ENCODE data around the gene PIK3CD. TPM values are rescaled to one million over a fixed set of nuclear protein-coding genes. Genes with fewer than 3 reads are reported as not detected.

Gene PIK3CD
- total RNA-seq, 1 experiment from 2014 or later: 0.77 TPM

DNA sequence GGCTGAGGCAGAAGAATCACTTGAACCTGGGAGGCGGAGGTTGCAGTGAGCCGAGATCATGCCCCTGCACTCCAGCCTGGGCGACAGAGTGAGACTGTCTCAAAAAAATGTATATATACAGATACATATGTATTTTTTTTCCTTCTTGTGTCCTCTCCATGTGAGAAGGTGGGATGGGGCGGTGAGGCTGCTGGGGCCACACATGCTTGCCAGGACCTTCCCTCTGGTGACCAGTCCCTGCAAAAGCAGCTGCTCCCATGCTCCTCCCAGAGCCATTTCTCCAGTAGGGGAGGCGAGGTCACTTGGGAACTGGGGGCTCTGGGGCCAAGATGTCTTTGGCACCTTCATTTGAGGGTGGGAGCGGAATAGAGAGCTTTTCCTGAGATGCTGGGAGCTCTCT is 74.9 kb downstream of the PIK3CD start:
- Mint-ChIP-seq H3K36me3 (ENCODE audit: insufficient read depth, unreplicated experiment) (peaks cover 42% of the 10 kb centered on the region), H3K27ac (ENCODE audit: unreplicated experiment) (no peak overlapping the region), H3K4me3 (ENCODE audit: unreplicated experiment) (no peak overlapping the region), H3K9me3 (ENCODE audit: unreplicated experiment) (no peaks in the 10 kb centered on the region), H3K27me3 (ENCODE audit: insufficient read depth, unreplicated experiment) (no peaks in the 10 kb centered on the region), H3K4me1 (ENCODE audit: low read depth, unreplicated experiment) (no peaks in the 10 kb centered on the region)
- no peak for TF ChIP-seq CTCF (IDR thresholded peaks at IDR 0.05; ENCODE audit: insufficient read depth in 1 of 2, low read depth in 1 of 2, low read length in 1 of 2, severe bottlenecking in 1 of 2, unreplicated experiment in 1 of 2)
- no peak for DNase-seq
- Histone ChIP-seq H3K4me1 (no peaks in the 10 kb centered on the region), H3K36me3 (ENCODE audit: control insufficient read depth, insufficient read depth, low read length) (no peaks in the 10 kb centered on the region; the same call in 1 of the 2 replicates), H3K4me3 (ENCODE audit: low read depth, low read length) (no peak overlapping the region), H3K27me3 (replicated peaks; ENCODE audit: control insufficient read depth, insufficient read depth, low read length) (no peaks in the 10 kb centered on the region), H3K9me3 (peaks cover 6% of the 10 kb centered on the region)
- BruUV-seq (replicated peaks): no TSS peak
- intact Hi-C loops (cut with micrococcal nuclease; ENCODE audit: unreplicated experiment): loop anchor here (10.0 kb wide), 1 partner anchor 138 kb away; no protein-coding TSS in a partner anchor
- CTCF ChIA-PET: no interaction called here
- POLR2A ChIA-PET: no interaction called here

DNA sequence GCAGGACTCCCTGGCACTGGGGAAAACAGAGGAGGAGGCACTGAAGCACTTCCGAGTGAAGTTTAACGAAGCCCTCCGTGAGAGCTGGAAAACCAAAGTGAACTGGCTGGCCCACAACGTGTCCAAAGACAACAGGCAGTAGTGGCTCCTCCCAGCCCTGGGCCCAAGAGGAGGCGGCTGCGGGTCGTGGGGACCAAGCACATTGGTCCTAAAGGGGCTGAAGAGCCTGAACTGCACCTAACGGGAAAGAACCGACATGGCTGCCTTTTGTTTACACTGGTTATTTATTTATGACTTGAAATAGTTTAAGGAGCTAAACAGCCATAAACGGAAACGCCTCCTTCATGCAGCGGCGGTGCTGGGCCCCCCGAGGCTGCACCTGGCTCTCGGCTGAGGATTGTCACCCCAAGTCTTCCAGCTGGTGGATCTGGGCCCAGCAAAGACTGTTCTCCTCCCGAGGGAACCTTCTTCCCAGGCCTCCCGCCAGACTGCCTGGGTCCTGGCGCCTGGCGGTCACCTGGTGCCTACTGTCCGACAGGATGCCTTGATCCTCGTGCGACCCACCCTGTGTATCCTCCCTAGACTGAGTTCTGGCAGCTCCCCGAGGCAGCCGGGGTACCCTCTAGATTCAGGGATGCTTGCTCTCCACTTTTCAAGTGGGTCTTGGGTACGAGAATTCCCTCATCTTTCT is 75.5 kb downstream of the PIK3CD start:
- CTCF ChIA-PET: no interaction called here
- Histone ChIP-seq H3K4me1 (no peaks in the 10 kb centered on the region), H3K27me3 (replicated peaks; ENCODE audit: control insufficient read depth, insufficient read depth, low read length) (no peaks in the 10 kb centered on the region), H3K9me3 (peaks cover 6% of the 10 kb centered on the region), H3K4me3 (ENCODE audit: low read depth, low read length) (no peak overlapping the region), H3K36me3 (ENCODE audit: control insufficient read depth, insufficient read depth, low read length) (no peaks in the 10 kb centered on the region; the same call in 1 of the 2 replicates)
- POLR2A ChIA-PET: interaction anchor here (0.6 kb wide), 1 partner anchor 11 kb away, joined by 3 read pairs; no protein-coding TSS in a partner anchor
- Mint-ChIP-seq H3K9me3 (ENCODE audit: unreplicated experiment) (no peaks in the 10 kb centered on the region), H3K27ac (ENCODE audit: unreplicated experiment) (no peak overlapping the region), H3K36me3 (ENCODE audit: insufficient read depth, unreplicated experiment) (peaks cover 49% of the 10 kb centered on the region), H3K27me3 (ENCODE audit: insufficient read depth, unreplicated experiment) (no peaks in the 10 kb centered on the region), H3K4me1 (ENCODE audit: low read depth, unreplicated experiment) (no peaks in the 10 kb centered on the region), H3K4me3 (ENCODE audit: unreplicated experiment) (no peak overlapping the region)
- no peak for TF ChIP-seq CTCF (IDR thresholded peaks at IDR 0.05; ENCODE audit: insufficient read depth in 1 of 2, low read depth in 1 of 2, low read length in 1 of 2, severe bottlenecking in 1 of 2, unreplicated experiment in 1 of 2)
- BruUV-seq (replicated peaks): no TSS peak
- no peak for DNase-seq
- intact Hi-C loops (cut with micrococcal nuclease; ENCODE audit: unreplicated experiment): loop anchor here (10.0 kb wide), 1 partner anchor 138 kb away; no protein-coding TSS in a partner anchor

DNA sequence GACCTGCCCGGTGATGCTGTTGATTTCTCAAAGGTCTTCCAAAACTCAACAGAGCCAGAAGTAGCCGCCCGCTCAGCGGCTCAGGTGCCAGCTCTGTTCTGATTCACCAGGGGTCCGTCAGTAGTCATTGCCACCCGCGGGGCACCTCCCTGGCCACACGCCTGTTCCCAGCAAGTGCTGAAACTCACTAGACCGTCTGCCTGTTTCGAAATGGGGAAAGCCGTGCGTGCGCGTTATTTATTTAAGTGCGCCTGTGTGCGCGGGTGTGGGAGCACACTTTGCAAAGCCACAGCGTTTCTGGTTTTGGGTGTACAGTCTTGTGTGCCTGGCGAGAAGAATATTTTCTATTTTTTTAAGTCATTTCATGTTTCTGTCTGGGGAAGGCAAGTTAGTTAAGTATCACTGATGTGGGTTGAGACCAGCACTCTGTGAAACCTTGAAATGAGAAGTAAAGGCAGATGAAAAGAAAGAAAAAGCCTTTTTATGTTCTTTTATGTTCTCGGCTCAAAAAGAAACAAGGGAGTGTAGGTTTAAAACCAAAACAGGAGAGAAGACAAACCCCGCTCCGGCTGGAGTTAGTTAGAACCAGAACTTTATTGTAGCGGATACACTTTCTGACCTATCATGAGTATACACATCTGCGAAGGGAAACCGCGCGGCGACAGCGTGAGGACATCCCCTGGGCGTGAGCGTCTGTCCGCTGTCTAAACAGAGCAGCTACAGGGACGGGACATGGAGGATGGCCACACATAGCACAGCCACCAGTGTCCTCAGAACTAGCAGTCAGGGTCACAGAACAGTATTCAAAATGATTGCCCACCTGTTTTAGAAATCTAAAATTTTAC is 77.1 kb downstream of the PIK3CD start:
- Histone ChIP-seq H3K36me3 (ENCODE audit: control insufficient read depth, insufficient read depth, low read length) (peaks cover under 1% of the 10 kb centered on the region), H3K4me3 (ENCODE audit: low read depth, low read length) (no peak overlapping the region), H3K9me3 (peaks cover 1% of the 10 kb centered on the region; the same call in 1 of the 2 replicates), H3K4me1 (no peaks in the 10 kb centered on the region), H3K27me3 (replicated peaks; ENCODE audit: control insufficient read depth, insufficient read depth, low read length) (no peaks in the 10 kb centered on the region)
- DNase-seq: no peak
- ChIA-PET POLR2A (no interaction called here), CTCF (no interaction called here)
- no TSS peak for BruUV-seq (replicated peaks)
- peaks cover 61% of the 10 kb centered on the region for H3K36me3 Mint-ChIP-seq (ENCODE audit: insufficient read depth, unreplicated experiment)
- H3K9me3 Mint-ChIP-seq (ENCODE audit: unreplicated experiment): no peaks in the 10 kb centered on the region
- no peaks in the 10 kb centered on the region for H3K4me1 Mint-ChIP-seq (ENCODE audit: low read depth, unreplicated experiment)
- no peak overlapping the region for H3K27ac Mint-ChIP-seq (ENCODE audit: unreplicated experiment)
- no peak for TF ChIP-seq CTCF (IDR thresholded peaks at IDR 0.05; ENCODE audit: insufficient read depth in 1 of 2, low read depth in 1 of 2, low read length in 1 of 2, severe bottlenecking in 1 of 2, unreplicated experiment in 1 of 2)
- intact Hi-C loops (cut with micrococcal nuclease; ENCODE audit: unreplicated experiment): loop anchor here (10.0 kb wide), 1 partner anchor 136 kb away; no protein-coding TSS in a partner anchor
- no peaks in the 10 kb centered on the region for H3K27me3 Mint-ChIP-seq (ENCODE audit: insufficient read depth, unreplicated experiment)
- H3K4me3 Mint-ChIP-seq (ENCODE audit: unreplicated experiment): no peak overlapping the region
